NOMO-1 treated with dmso at 0.1 percent for 144 hours (cell line): ENCODE data around the gene KLRB1.
A peak's percentile ranks its signal among the peaks of the same experiment; 100 is the strongest.
"Not testable (repeated sequence)": the region's sequence is repeated elsewhere in the genome, so short reads cannot be mapped to it uniquely, and the experiment has no call there.

Experiments
- DNase-seq: peaks from one replicate; lab custom pipeline; 2025; ENCODE audit not compliant: unreplicated experiment; lab: John Stamatoyannopoulos, UW

The KLRB1 gene

DNA sequence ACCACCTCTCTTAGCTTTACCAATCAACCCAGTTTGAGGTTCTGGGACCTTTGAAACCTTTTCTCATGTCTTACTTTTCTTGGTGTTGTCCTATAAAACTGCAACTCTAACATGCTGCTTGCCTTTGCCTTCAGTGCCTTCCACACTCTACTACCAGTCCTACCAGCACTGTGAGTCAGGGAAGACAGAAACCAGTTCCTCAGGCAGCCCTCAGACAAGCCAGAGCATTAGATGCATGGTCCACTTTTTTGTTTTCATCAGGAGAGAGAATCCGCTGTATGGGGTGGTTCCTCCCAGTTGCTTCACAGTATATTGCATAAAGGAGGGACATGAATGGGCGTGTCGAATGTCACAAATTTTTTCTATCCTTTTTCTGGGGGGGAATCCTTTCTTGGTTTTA lies 17.3 kb upstream of the KLRB1 start:
- DNase-seq = no peak

DNA sequence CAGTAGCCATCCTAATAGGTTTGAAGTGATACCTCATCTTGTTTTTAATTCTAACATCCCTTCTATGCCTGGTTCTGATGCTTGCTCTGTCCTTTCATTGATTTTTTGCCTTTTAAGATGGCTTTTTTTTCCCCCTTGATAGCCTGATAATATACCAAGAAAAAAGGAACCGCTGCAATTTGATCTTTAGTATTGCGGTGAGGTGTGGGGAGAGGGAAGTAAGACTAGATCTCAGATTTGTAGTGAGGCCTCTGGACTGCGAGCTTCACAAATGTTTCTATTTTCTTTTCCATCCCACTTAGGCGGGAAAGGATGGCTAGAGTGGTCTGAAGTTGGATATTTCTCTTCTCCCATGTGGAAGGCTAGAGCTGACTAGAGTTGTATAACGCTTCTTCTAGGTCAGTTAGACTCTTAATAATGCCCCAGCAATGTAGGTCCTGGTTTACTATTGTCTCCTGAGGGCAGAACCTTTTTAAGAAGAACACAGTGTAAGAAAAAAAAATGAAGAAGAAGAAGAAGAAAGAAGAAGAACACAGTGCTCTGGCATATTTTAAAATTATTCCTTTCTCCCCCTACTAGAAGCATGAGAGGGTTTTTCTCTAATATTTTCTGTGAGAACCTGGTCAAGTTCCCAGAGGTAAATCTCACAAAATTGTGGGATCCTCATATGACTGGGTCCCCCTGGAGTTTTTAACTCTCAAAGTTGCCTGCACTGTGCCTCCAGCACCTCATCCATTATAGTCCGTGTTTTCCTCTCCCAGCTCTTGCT lies 11.9 kb upstream of the KLRB1 start:
- DNase-seq = peak; percentile 70

DNA sequence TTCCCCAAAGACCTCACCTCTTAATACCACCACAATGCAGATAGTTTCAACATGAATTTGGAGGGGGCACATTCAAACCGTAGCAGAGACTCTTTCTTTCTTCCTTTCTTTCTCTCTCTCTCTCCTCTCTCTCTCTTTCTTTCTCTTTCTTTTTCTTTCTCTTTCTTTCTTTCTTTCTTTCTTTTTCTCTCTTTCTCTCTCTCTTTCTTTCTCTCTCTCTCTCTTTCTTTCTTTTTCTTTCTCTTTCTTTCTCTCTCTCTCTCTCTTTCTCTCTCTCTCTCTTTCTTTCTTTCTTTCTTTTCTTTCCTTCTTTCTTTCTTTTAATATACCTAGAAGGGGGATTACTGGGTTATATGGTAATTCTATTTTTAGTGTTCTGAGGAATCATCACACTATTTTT lies 11.2 kb upstream of the KLRB1 start:
- not testable (repeated sequence) for DNase-seq

DNA sequence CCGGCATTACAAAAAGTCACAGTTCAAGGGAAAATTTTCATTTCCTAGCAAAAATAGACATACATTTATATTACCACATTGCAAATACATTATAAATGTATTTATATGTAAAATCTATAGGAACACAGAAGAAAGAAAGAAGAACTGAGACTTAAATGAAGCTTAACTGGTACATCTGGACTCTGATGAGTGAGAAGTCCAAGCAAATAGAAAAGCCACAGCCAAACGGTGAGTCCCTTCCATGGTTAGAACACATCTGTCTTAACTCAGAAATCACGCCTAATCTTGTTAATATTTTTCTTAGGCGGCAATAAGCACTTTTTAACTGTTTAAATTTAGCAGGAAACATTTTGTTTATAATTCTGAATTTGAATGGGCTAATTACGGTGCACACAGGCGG lies 9.4 kb upstream of the KLRB1 start:
- no peak for DNase-seq

DNA sequence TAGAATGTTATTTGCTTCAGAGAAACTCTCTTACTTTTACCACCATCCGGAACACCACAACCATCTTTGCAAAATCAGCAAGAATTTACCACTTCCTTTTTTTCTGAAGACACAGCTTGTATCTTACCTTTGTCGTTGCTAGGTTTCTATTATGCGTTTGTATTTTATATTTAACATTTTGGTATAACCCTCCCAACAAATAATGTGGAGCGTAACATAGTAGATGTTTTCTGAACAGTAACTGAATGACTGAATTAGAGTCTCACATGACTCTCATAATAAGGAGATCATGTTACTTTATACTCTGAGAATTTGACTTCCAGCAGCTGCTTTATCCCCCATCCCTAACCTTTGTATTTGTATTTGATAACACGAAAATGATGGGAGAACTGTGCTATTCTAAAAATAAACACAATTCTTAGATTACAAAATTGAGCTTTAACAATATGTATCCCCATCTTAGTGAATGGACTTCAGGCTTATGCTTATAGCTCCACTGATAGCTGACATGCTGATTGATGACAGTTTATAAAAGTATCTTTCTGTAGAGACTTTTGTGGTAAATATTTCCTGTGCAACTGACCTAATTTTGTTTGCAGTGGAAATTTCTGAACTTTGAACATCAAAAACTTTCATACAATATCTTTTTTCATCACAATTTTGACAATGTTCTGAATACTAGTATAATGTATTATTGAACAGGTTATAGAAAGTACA lies 7.9 kb upstream of the KLRB1 start:
- peak; percentile 20 for DNase-seq

DNA sequence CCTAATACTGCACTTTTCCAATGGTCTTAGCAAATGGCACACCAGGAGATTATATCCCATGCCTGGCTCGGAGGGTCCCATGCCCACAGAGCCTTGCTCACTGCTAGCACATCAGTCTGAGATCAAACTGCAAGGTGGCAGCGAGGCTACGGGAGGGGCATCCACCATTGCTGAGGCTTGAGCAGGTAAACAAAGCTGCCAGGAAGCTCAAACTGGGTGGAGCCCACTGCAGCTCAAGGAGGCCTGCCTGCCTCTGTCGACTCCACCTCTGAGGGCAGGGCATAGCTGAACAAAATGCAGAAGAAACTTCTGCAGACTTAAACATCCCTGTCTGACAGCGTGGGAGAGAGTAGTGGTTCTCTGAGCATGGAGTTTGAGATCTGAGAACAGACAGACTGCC lies 2.9 kb upstream of the KLRB1 start:
- DNase-seq = not testable (repeated sequence)

DNA sequence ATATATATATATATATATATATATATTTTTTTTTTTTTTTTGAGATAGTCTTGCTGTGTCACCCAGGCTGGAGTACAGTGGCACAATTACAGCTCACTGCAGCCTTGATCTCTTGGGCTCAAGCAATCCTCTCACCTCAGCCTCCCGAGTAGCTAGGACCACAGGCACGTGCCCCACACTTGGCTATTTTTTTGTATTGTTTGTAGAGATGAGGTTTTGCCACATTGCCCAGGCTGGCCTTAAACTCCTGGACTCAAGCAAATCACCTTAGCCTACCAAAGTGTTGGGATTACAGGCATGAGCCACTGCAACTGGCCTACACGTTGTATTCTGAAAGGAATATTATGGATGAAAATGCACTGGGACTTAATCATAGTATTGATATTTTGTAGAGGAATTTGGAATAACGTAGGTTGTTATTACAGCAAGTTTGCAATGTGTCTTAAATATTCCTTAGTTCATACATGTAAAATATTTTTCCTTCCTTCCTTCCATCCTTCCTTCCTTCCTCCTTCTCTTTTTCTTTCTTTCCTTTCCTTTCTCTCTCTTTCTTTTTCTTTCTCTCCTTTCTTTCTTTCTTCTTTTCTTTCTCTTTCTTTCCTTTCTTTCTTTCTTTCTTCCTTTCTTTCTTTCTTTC lies 862 bp downstream of the KLRB1 start:
- no peak for DNase-seq

DNA sequence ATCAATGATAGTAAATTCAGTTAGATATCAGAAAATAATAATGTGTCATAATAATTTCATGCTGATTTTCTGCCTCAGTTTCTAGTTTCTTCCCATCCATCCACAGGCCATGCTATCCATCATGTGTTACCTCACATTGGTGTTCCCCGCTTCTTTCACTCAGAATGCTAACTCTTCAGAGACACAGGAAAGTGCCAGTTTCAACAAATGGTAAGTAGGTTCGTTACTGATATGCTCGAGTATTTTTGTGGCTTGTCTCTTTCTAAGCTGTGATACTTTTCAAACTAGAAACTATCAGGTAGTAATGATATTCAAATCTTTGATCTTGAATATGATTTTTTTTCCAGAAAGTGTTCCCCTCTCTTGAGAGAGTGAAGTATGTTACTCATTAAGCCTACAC lies 1.5 kb downstream of the KLRB1 start:
- DNase-seq = no peak

DNA sequence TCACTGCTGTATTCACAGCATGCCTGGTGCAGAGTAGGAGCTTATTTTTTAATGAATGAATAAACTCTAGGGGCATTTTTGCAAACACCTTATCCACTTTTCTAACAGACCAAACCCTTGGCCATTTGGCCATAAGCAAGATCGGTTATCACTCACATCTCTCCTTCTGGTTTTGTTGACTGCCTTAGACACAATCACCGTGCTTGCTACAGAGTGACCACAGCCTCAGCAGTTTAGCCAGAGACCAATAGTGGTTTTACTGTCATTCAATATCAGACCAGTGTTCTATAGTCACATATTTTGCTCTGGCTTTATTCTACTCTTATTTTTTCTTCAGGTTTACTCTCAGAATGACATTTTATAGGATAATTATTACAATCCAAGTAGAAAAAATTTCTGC lies 2.2 kb downstream of the KLRB1 start:
- DNase-seq = no peak

DNA sequence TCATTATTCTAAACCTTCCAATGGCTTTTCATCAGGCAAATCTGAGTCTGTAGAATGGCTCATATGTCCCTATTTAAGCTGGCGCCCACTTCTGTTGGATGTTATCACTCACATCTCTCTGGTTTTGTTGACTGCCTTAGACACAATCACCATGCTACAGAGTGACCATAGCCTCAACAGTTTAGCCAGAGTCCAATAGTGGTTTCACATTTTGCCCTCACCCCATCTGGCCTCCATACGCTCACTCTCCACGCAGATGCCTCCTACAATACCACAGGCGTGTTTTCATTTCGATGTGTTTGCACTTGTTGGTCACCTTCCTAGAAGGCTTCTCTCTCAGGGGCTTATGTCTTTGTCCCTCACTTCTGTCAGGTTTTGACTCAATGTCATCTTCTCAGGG lies 3.4 kb downstream of the KLRB1 start:
- DNase-seq = no peak

DNA sequence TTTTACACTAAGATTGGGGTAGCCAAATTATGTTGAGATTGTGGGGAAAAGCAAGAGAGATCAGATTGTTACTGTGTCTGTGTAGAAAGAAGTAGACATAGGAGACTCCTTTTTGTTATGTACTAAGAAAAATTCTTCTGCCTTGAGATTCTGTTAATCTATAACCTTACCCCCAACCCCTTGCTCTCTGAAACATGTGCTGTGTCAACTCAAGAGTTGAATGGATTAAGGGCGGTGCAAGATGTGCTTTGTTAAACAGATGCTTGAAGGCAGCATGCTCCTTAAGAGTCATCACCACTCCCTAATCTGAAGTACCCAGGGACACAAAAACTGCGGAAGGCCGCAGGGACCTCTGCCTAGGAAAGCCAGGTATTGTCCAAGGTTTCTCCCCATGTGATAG lies 7.3 kb downstream of the KLRB1 start:
- not testable (repeated sequence) for DNase-seq

DNA sequence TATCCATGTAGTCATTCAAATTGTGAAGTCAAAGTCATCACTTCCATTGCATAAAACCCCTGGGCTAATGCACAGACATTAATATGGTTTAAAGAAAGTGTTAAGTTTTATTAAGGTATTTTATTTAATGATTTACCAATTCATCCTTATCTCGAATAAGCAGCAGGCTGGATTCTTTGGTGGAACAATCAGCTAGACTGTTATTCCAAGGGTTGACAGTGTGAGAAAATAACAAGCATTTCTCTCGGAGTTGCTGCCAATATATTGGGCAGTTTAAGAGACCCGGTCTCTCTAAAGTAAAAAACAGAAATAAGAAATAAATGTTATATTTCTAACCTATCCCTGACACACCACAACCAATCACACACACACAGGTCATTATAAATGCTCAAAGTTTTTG lies 9.4 kb downstream of the KLRB1 start:
- no peak for DNase-seq

DNA sequence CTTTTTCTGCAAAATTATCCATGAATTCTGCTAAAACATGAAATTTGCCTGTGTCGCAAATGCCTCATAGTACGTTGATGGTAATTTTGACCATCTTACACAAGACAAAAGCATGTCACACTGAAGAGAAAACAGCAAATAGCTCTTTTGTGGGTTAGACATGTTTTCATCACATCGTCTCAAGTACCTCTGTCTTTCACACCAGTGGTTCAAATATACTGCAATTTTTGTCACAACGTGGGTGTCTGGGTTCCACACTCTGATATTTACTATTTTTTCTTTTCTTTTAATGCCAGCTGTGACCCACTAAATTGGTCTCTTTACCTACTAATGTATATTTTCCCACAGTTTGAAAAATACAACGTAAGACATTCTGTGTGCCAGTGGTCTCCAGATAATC lies 10.4 kb downstream of the KLRB1 start:
- DNase-seq = no peak

DNA sequence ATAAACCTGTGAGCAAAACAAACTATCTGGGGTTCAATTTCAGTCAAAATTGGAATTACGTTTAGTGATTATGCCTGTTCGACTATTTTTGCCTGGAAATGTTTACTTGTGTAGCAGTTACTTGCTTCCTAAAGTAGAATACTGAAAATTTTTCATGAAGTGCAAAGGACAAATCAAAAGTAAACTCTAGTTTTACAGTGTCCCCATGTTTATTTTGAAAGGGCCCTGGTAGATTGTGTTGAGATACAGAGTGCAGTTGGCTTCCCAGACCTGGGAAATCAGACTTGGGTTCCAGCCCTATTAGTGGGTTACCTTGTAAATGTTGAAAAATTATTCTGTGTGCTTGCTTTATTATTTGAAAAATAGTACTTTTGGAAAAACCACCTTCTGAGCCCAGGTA lies 17.3 kb downstream of the KLRB1 start:
- DNase-seq = no peak

DNA sequence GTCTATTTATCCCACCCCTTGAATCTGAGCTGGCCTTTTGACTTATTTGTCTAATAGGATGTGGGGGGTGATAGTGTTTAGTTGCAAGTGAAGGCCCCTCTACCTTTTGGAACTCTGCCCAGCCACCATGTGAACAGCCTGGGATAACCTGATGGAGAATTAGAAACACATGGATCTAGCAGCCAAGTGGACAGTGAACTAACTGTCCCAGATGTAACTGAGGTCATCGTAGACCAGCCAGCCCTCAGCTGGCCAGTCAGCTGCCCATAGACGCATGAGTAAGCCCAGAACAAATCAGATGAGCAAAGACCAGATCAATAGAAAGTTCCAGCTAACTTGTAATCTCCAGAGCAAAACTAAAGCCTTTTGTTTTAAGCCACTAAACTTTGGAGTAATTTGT lies 19.0 kb downstream of the KLRB1 start:
- DNase-seq = no peak

DNA sequence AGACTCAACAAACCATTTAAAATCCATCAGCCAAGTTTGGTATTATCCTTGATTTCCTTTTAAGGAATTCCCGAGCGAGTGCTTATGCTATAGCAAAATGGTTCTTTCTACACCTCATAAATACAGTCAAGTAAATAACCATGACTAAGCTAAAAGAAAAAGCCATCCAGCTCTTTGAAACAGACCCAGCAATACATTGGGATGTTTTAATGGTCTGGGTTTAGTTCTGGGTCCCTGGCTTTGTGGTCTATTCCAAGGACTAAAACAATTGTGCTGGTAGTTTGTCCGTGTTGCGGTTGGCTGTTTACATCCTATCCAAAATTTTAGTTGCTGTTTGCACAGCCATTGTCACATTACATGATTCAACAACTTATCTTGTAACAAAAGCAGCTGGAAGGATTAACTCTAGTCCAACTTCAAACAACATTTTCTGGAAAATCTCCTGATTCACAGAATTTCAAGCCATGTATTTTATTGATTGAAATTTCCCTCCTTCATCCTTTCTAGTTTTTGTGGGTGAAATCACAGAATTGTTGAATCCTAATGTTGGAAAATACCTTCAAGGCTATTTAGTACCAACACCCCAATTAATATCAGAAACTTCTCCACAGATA lies 19.6 kb downstream of the KLRB1 start:
- no peak for DNase-seq

DNA sequence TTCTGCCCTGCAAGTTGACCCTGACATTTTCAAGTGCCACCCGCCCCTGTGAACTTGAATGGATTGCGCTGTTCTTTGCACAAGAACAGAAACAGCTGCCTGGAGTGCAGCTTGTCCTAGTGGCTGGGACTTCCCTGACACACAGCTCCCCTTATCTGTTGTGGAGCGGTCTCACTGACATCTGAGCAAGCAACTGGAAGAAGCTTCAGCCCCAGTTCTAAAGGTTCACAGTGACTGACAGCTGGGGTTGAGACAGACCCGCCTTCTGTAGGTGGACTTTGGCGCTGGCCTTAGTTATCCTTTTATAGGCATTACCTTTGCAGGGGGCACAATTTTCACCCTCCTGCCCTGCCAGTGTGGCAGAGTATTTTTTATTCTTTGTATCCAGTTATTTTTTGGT lies 30.0 kb downstream of the KLRB1 start:
- not testable (repeated sequence) for DNase-seq

DNA sequence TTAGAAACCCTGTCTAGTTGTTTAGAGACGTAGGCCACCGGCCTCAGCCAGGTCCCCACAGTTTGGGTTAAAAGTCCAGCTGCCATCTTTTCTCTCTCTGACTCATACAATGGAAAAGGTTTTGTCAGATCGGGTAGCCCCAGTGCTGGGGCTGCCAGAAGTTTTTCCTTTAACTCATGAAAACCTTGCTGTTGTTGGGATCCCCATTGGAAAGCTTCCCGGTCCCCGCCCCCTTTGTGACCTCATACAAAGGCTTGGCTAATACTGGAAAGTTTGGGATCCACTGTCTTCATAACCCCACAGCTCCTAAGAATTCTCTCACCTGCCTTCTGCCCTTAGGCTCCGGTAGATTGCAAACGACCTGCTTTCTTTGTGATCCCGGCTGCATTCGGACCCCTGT lies 40.6 kb downstream of the KLRB1 start:
- DNase-seq = not testable (repeated sequence)

DNA sequence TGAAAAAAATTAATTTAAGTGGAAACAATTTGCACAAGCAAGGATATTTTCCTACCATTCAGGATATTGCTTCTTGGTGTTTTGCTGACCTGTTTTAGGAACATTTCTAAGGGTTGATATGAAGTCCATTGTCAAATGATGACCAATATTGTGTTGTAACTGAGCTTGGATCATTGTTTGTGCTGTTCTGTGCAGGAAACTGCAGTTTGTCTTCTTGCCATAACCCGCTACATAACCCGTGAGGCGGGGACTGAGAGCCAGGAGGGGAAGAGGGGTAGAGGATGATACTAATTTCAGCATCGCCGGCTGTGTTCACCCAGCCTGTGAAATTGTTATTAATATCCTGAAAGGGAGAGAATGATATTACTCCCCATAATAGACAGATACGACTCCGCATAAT lies 41.6 kb downstream of the KLRB1 start:
- DNase-seq = not testable (repeated sequence)

DNA sequence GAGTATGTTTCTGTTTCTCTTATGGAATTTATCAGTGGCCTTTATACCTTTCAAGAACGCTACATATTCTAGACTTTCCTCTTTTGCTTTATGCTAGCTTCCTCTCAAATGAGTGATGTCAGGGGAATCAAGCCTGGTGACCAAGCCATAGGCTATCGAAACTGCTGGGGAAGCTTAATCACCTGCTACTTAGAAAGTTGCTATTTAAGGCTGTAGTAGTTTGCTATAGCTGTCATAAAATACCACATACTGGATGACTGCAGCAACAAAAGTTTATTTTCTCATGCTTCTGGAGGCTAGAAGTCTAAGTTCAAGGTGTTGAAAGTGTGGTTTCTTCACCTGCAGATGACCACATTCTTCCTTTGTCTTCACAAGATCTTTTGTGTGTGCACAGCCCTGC lies 43.3 kb downstream of the KLRB1 start:
- not testable (repeated sequence) for DNase-seq

DNA sequence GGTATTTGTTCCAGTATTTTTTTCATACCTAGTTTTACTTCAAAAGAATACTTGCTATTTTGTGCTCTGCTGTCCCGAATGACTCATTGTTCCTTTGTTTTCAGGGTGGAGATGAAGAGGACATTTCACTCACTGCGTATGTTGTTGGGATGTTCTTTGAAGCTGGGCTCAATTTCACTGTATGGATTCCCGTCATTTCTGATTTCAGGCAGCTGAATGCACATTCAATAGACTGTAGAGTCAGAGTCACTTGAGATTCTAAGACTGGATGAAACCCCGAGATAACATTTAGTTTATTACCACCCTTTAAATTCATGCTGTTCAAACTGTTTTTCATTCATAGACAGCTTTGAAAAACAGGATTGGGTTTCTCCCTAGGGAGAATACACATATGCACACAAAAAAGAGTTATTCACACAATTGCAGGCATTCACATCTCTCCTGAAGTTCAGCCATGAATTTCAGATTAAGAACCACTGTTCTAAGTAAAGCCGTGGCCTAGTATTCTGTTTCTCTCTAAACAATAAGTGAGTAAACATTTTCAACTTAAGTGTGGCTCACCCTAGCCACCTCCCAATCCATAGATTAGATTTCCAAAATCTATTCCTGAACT lies 44.8 kb downstream of the KLRB1 start:
- DNase-seq = not testable (repeated sequence)
